Measurements from ENCODE around the gene PCCB. TPM values are rescaled to one million over a fixed set of nuclear protein-coding genes. Genes with fewer than 3 reads are reported as not detected.

The PCCB gene
- total RNA-seq, 1 donor from 2014 or later = 31.2 TPM

DNA sequence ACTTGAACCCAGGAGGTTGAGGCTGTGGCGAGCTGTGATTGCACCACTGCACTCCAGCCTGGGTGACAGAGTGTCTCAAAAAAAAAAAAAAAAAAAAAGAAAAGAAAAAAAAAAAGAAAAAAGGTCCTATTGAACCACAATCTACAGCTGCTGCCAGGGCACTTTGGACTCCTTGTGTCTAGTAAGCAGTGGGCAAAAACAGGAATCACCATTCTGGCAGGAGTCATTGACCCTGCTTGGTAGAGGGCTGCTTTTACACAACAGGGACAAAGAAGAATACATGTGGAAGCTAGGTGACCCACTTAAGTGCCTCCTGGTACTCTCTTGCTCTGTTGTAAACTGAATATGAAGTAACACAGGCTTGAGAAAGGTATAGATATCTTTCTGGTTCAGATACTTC, 14.6 kb upstream of the PCCB start:
- no peaks in the 10 kb centered on the region for H3K27me3 Mint-ChIP-seq (ENCODE audit: low read depth)
- no peak overlapping the region for H3K4me3 Mint-ChIP-seq
- H3K9me3 Mint-ChIP-seq = no peaks in the 10 kb centered on the region
- H3K4me1 Mint-ChIP-seq = peaks cover 5% of the 10 kb centered on the region
- no peaks in the 10 kb centered on the region for H3K36me3 Mint-ChIP-seq
- DNase-seq (ENCODE audit: low spot score in 2 of 2, unreplicated experiment in 2 of 2) = no peak
- H3K27ac Mint-ChIP-seq = no peak overlapping the region
- TF ChIP-seq, protein P1, sequence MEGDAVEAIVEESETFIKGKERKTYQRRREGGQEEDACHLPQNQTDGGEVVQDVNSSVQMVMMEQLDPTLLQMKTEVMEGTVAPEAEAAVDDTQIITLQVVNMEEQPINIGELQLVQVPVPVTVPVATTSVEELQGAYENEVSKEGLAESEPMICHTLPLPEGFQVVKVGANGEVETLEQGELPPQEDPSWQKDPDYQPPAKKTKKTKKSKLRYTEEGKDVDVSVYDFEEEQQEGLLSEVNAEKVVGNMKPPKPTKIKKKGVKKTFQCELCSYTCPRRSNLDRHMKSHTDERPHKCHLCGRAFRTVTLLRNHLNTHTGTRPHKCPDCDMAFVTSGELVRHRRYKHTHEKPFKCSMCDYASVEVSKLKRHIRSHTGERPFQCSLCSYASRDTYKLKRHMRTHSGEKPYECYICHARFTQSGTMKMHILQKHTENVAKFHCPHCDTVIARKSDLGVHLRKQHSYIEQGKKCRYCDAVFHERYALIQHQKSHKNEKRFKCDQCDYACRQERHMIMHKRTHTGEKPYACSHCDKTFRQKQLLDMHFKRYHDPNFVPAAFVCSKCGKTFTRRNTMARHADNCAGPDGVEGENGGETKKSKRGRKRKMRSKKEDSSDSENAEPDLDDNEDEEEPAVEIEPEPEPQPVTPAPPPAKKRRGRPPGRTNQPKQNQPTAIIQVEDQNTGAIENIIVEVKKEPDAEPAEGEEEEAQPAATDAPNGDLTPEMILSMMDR (IDR thresholded peaks at IDR 0.05; ENCODE audit: unreplicated experiment) = no peak

DNA sequence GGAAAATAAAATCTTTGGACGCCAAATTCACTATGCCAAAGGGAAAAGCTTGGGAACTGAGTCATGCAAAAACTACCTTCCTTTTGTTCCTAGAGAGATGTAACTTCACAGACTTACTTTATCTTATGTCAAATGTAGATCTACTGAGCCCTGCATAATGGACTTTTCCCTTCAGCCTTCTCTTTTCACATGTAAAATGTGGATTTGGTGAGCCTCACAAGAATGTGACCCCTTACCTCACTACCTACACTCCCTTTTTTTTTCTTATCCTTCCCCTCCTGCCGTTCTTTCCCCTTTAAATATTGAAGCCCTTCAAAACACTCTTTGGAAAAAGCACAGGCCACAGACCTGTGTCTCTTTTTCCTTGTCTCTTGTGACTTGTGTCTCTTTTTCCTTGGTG, 14.0 kb upstream of the PCCB start:
- Mint-ChIP-seq H3K4me3 (no peak overlapping the region), H3K9me3 (no peaks in the 10 kb centered on the region), H3K27me3 (ENCODE audit: low read depth) (no peaks in the 10 kb centered on the region), H3K36me3 (no peaks in the 10 kb centered on the region), H3K4me1 (peaks cover 5% of the 10 kb centered on the region), H3K27ac (no peak overlapping the region)
- DNase-seq (ENCODE audit: low spot score in 2 of 2, unreplicated experiment in 2 of 2) = no peak
- TF ChIP-seq, protein P1 (IDR thresholded peaks at IDR 0.05; ENCODE audit: unreplicated experiment) = no peak

DNA sequence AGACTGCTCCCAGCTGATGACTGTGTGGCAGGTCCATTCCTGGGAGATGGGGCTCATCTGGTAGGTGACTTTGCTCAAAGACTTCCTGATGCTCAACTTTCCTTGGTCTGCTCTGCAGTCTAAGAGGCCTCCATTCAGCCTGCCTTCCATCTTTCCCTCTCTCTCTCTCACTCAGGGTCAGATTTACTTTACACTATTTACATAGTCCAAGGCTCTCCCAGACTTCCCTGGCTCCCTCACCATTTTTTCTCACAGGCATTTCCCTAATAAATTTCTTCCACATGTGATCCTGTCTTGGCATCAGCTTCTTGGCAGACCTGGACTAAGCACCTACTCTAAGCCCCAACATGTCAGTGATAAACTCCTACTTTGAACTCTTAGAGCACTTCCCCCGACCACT, 13.0 kb upstream of the PCCB start:
- Mint-ChIP-seq H3K36me3 (no peaks in the 10 kb centered on the region), H3K4me1 (peaks cover 5% of the 10 kb centered on the region), H3K9me3 (no peaks in the 10 kb centered on the region), H3K27me3 (ENCODE audit: low read depth) (no peaks in the 10 kb centered on the region), H3K27ac (no peak overlapping the region), H3K4me3 (no peak overlapping the region)
- TF ChIP-seq, protein P1 (IDR thresholded peaks at IDR 0.05; ENCODE audit: unreplicated experiment) = no peak
- DNase-seq (ENCODE audit: low spot score in 2 of 2, unreplicated experiment in 2 of 2) = no peak

DNA sequence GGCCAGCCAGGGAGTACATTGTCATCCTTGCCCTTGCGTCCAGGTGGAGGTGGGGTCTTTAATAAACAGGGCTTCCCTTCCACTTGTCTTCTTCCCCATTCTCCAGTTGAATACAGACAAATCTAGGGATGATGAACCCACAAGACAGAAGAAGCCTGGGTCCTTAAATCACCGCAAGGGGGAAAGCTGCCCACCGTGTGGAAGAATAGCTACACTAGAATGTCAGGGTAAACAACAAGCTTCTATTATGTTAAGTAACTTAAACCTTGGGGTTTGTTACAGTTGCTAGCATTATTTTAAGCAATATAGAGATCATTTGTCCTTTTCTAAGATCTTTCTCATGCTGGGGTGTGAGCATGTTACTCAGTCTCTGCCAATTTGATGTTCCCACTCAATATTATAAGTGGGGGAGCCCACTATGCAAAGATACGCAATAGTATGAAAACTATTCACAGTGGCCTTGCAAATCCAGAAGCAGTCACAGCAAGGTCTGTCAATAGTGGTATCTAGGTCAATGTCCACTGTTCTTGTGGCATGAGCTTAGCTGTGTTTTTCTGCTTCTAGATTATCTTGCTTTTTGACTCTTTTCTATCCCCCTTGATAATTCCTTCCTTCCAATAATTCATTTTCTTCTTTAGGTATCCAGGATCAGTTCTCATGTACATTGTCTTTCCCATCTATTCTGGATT, 12.0 kb upstream of the PCCB start:
- Mint-ChIP-seq H3K27ac (no peak overlapping the region), H3K27me3 (ENCODE audit: low read depth) (no peaks in the 10 kb centered on the region), H3K36me3 (no peaks in the 10 kb centered on the region), H3K4me1 (peaks cover 5% of the 10 kb centered on the region), H3K9me3 (no peaks in the 10 kb centered on the region), H3K4me3 (no peak overlapping the region)
- no peak for DNase-seq (ENCODE audit: low spot score in 2 of 2, unreplicated experiment in 2 of 2)
- TF ChIP-seq, protein P1 (IDR thresholded peaks at IDR 0.05; ENCODE audit: unreplicated experiment) = no peak

DNA sequence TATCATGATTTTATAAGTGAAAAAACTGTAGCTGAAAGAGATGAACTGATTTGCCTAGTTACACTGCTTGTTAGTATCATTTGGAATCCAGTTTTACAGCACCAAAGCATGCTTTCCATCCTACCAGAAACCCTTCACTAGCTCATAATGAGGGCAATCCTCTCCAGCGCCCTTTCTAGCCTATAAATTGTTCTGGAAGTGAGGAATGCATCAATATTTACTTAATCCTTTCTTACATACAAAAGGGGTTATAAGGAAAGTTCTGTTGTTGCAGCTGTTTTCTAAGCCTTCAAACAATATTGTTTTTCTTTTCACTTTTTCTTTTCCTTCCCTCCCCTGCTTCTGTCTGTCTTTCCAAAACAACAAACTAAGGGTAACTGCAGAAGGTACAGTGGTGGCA, 11.0 kb upstream of the PCCB start:
- DNase-seq (ENCODE audit: low spot score in 2 of 2, unreplicated experiment in 2 of 2) = no peak
- Mint-ChIP-seq H3K27ac (no peak overlapping the region), H3K9me3 (no peaks in the 10 kb centered on the region), H3K27me3 (ENCODE audit: low read depth) (no peaks in the 10 kb centered on the region), H3K4me3 (no peak overlapping the region), H3K4me1 (peaks cover 5% of the 10 kb centered on the region), H3K36me3 (no peaks in the 10 kb centered on the region)
- TF ChIP-seq, protein P1 (IDR thresholded peaks at IDR 0.05; ENCODE audit: unreplicated experiment) = no peak

Data from mesothelial cell of epicardium (in vitro differentiated cells).